RWPE2 (cell line): ENCODE data around the gene NUP62CL.

Experiments used
- ATAC-seq: fragments of 200-7000 bp; cut with Tn5 transposase; 3 replicates; pipeline ENCODE4 v1.9.1; 2021; ENCODE audit warnings: low read depth
- DNase-seq: peaks from one replicate; pipeline ENCODE4 v3.0.0-alpha.2; 2020; ENCODE audit warnings: low spot score
- H3K27ac ChIP-seq: fragments of 450-650 bp; 2 replicates; pipeline ENCODE4 v1.5.1; 2017; ENCODE audit warnings: mild to moderate bottlenecking; ENCODE audit not compliant: poor library complexity, severe bottlenecking
- H3K27me3 ChIP-seq: fragments of 250-450 bp; sonication (Bioruptor Pico); 2 replicates; pipeline ENCODE4 v1.5.1; 2021; ENCODE audit warnings: mild to moderate bottlenecking, moderate library complexity; ENCODE audit not compliant: insufficient read depth, poor library complexity, severe bottlenecking
- H3K36me3 ChIP-seq: fragments of 250-450 bp; sonication (Bioruptor Pico); 2 replicates; pipeline ENCODE4 v1.5.1; 2020; ENCODE audit warnings: low read depth, mild to moderate bottlenecking, moderate library complexity
- H3K4me1 ChIP-seq: fragments of 250-450 bp; sonication (Bioruptor Pico); 2 replicates; pipeline ENCODE4 v1.5.1; 2021; ENCODE audit warnings: mild to moderate bottlenecking, moderate library complexity; ENCODE audit not compliant: insufficient read depth, poor library complexity, severe bottlenecking
- H3K4me3 ChIP-seq: fragments of 250-450 bp; sonication (Bioruptor Pico); 2 replicates; pipeline ENCODE4 v1.5.1; 2021; ENCODE audit warnings: mild to moderate bottlenecking, moderate library complexity; ENCODE audit not compliant: severe bottlenecking
- H3K9me3 ChIP-seq: fragments of 250-450 bp; sonication (Bioruptor Pico); 2 replicates; pipeline ENCODE4 v1.5.1; 2021; ENCODE audit warnings: mild to moderate bottlenecking, moderate library complexity; ENCODE audit not compliant: severe bottlenecking
- CTCF ChIP-seq: fragments of 450-650 bp; IDR thresholded peaks from one replicate; pipeline ENCODE4 v1.5.1; 2017; ENCODE audit warnings: mild to moderate bottlenecking, moderate library complexity; ENCODE audit not compliant: poor library complexity, severe bottlenecking

Gene NUP62CL

GRCh38 chrX:107213477-107213876 is 7.2 kb upstream of the NUP62CL start:
- no peak for TF ChIP-seq CTCF
- ATAC-seq, result no peak

GRCh38 chrX:107207943-107208342 is 1.7 kb upstream of the NUP62CL start:
- no peak overlapping the region for H3K4me3 ChIP-seq
- no peak for TF ChIP-seq CTCF
- no peaks in the 10 kb centered on the region for H3K4me1 ChIP-seq
- DNase-seq (no peak), ATAC-seq (no peak)
- H3K9me3 ChIP-seq, result no peaks in the 10 kb centered on the region
- H3K27ac ChIP-seq, result no peak overlapping the region
- no peaks in the 10 kb centered on the region for H3K36me3 ChIP-seq
- no peaks in the 10 kb centered on the region for H3K27me3 ChIP-seq

More at GRCh38 chrX:107213477-107213876, 7.2 kb upstream of the NUP62CL start:
- H3K9me3 ChIP-seq, result no peaks in the 10 kb centered on the region
- H3K27me3 ChIP-seq, result no peaks in the 10 kb centered on the region
- no peaks in the 10 kb centered on the region for H3K4me1 ChIP-seq
- no peak overlapping the region for H3K27ac ChIP-seq
- H3K4me3 ChIP-seq, result no peak overlapping the region
- no peak for DNase-seq
- H3K36me3 ChIP-seq, result no peaks in the 10 kb centered on the region

GRCh38 chrX:107207089-107207488 is 856 bp upstream of the NUP62CL start:
- H3K4me1 ChIP-seq, result no peaks in the 10 kb centered on the region
- H3K4me3 ChIP-seq, result no peak overlapping the region
- DNase-seq, result no peak
- no peak for TF ChIP-seq CTCF
- H3K27me3 ChIP-seq, result no peaks in the 10 kb centered on the region
- H3K9me3 ChIP-seq, result no peaks in the 10 kb centered on the region
- H3K27ac ChIP-seq, result no peak overlapping the region
- no peaks in the 10 kb centered on the region for H3K36me3 ChIP-seq
- ATAC-seq, result no peak

GRCh38 chrX:107206697-107207065 is 448 bp upstream of the NUP62CL start:
- H3K36me3 ChIP-seq, result no peaks in the 10 kb centered on the region
- no peaks in the 10 kb centered on the region for H3K27me3 ChIP-seq
- ATAC-seq (no peak), DNase-seq (no peak)
- H3K4me1 ChIP-seq, result no peaks in the 10 kb centered on the region
- TF ChIP-seq CTCF, result no peak
- H3K4me3 ChIP-seq, result no peak overlapping the region
- no peak overlapping the region for H3K27ac ChIP-seq
- H3K9me3 ChIP-seq, result no peaks in the 10 kb centered on the region

GRCh38 chrX:107204068-107204605 is 2.1 kb downstream of the NUP62CL start:
- DNase-seq (no peak), ATAC-seq (no peak)
- H3K4me1 ChIP-seq, result no peaks in the 10 kb centered on the region
- H3K27me3 ChIP-seq, result no peaks in the 10 kb centered on the region
- H3K4me3 ChIP-seq, result no peak overlapping the region
- H3K27ac ChIP-seq, result no peak overlapping the region
- H3K9me3 ChIP-seq, result no peaks in the 10 kb centered on the region
- TF ChIP-seq CTCF, result no peak
- H3K36me3 ChIP-seq, result no peaks in the 10 kb centered on the region
